CD14-positive monocyte (primary cell): ENCODE measurements around the gene RTP3. TPM values are rescaled to one million over a fixed set of nuclear protein-coding genes. Genes with fewer than 3 reads are reported as not detected.

Experiments
- DNase-seq, 3 donors: peaks; one replicate each; pipeline ENCODE4 v3.0.0-alpha.2; 2011 to 2022
- H2AFZ ChIP-seq: 2 replicates; pipeline ENCODE4 v1.6.0; 2012; ENCODE audit warnings: mild to moderate bottlenecking, low read depth, low read length, inconsistent platforms; ENCODE audit not compliant: insufficient read depth, poor library complexity, severe bottlenecking
- H3K27ac ChIP-seq, 2 donors: 1 replicate in 1 of 2; 2 replicates in 1 of 2; pipeline ENCODE4 v1.5.1; 2012 to 2013; ENCODE audit warnings: low read length in 2 of 2, control low read depth in 1 of 2, inconsistent platforms in 1 of 2, low read depth in 1 of 2, mild to moderate bottlenecking in 1 of 2
- H3K27me3 ChIP-seq, 2 donors: one replicate each; pipeline versions ENCODE4 v1.6.0 to v1.6.1; 2011 to 2013; ENCODE audit warnings: low read length in 2 of 2; ENCODE audit not compliant: control insufficient read depth in 2 of 2, insufficient read depth in 2 of 2
- H3K36me3 ChIP-seq, 2 donors: replicated peaks in 1 of 2; 1 replicate in 1 of 2; 2 replicates in 1 of 2; pipeline versions ENCODE4 v1.5.1 to v1.6.1; 2012 to 2013; ENCODE audit warnings: low read length in 2 of 2, control low read depth in 1 of 2, inconsistent platforms in 1 of 2, mild to moderate bottlenecking in 1 of 2; ENCODE audit not compliant: insufficient read depth in 2 of 2, control insufficient read depth in 1 of 2
- H3K4me1 ChIP-seq, 2 donors: 1 replicate in 1 of 2; 2 replicates in 1 of 2; pipeline versions ENCODE4 v1.5.1 to v1.6.1; 2012 to 2013; ENCODE audit warnings: low read length in 2 of 2, control low read depth in 1 of 2, inconsistent platforms in 1 of 2, mild to moderate bottlenecking in 1 of 2, moderate library complexity in 1 of 2; ENCODE audit not compliant: insufficient read depth in 2 of 2, control insufficient read depth in 1 of 2
- H3K4me2 ChIP-seq: replicated peaks from 2 replicates; pipeline ENCODE3; 2012; ENCODE audit warnings: low read length, moderate library complexity, mild to moderate bottlenecking; ENCODE audit not compliant: poor library complexity, severe bottlenecking; ENCODE audit errors: extremely low read depth
- H3K4me3 ChIP-seq, 3 experiments: fragments of 200-600 bp in 1 of 3; sonication (generic) in 1 of 3; replicated peaks in 1 of 3; 1 replicate in 2 of 3; 2 replicates in 1 of 3; pipeline ENCODE4 v1.5.1; 2011 to 2013; ENCODE audit warnings: low read length in 3 of 3, mild to moderate bottlenecking in 3 of 3, control low read depth in 2 of 3, low read depth in 2 of 3, inconsistent platforms in 1 of 3, moderate library complexity in 1 of 3
- H3K79me2 ChIP-seq: 2 replicates; pipeline ENCODE4 v1.6.0; 2012; ENCODE audit warnings: mild to moderate bottlenecking, control low read depth, inconsistent platforms, low read length, moderate library complexity; ENCODE audit not compliant: insufficient read depth
- H3K9ac ChIP-seq: 2 replicates; pipeline ENCODE4 v1.6.0; 2017; ENCODE audit warnings: low read length, mild to moderate bottlenecking; ENCODE audit not compliant: insufficient read depth, poor library complexity, severe bottlenecking
- H3K9me3 ChIP-seq, 2 donors: replicated peaks in 1 of 2; 1 replicate in 1 of 2; 2 replicates in 1 of 2; pipeline versions ENCODE4 v1.5.1 to v1.6.1; 2012 to 2013; ENCODE audit warnings: low read length in 2 of 2, control low read depth in 1 of 2; ENCODE audit not compliant: control insufficient read depth in 1 of 2, insufficient read depth in 1 of 2
- H4K20me1 ChIP-seq: 2 replicates; pipeline ENCODE4 v1.6.0; 2012; ENCODE audit warnings: mild to moderate bottlenecking, low read length, control low read depth, moderate library complexity; ENCODE audit not compliant: insufficient read depth
- H3K27ac Mint-ChIP-seq, 7 donors: one replicate each; pipeline ENCODE4 v1.8.0; 2020; ENCODE audit warnings: mild to moderate bottlenecking in 7 of 7, mixed read lengths in 7 of 7, moderate library complexity in 6 of 7, inconsistent platforms in 2 of 7
- H3K27me3 Mint-ChIP-seq, 3 donors: one replicate each; pipeline ENCODE4 v1.8.0; 2021 to 2022; ENCODE audit warnings: low read depth in 3 of 3, mild to moderate bottlenecking in 3 of 3, mixed read lengths in 3 of 3, moderate library complexity in 3 of 3, inconsistent platforms in 1 of 3
- H3K36me3 Mint-ChIP-seq, 2 donors: one replicate each; pipeline ENCODE4 v1.8.0; 2020; ENCODE audit warnings: mixed read lengths in 2 of 2, inconsistent platforms in 1 of 2, mild to moderate bottlenecking in 1 of 2
- H3K4me1 Mint-ChIP-seq: one replicate; pipeline ENCODE4 v1.8.0; 2020; ENCODE audit warnings: mild to moderate bottlenecking, mixed read lengths
- H3K4me3 Mint-ChIP-seq, 2 donors: one replicate each; pipeline ENCODE4 v1.8.0; 2020; ENCODE audit warnings: mild to moderate bottlenecking in 2 of 2, mixed read lengths in 2 of 2, moderate library complexity in 1 of 2
- H3K9me3 Mint-ChIP-seq, 7 donors: one replicate each; pipeline ENCODE4 v1.8.0; 2020 to 2022; ENCODE audit warnings: mixed read lengths in 7 of 7, mild to moderate bottlenecking in 6 of 7, moderate library complexity in 6 of 7, inconsistent platforms in 2 of 7
- CTCF ChIP-seq: fragments of 200-600 bp; IDR thresholded peaks from one replicate; pipeline ENCODE4 v1.8.0; 2022; ENCODE audit warnings: antibody characterized with exemption, mild to moderate bottlenecking
- WGBS: methylation state at CpG from one replicate; pipeline ENCODE4 v1.1.5; 2013; ENCODE audit warnings: missing lambda C conversion rate; ENCODE audit not compliant: insufficient coverage; 5-methylcytosine and 5-hydroxymethylcytosine counted together
- intact Hi-C, 2 donors: fragments of 100-400 bp; cut with micrococcal nuclease; formaldehyde crosslinking; loops; one replicate each; pipeline versions ENCODE4 v1.15.0 to v1.15.1; 2023
- polyA plus RNA-seq, 3 donors: library from polyadenylated mRNA; depleted of rRNA in 1 of 3; unstranded in 2 of 3; stranded (reverse) in 1 of 3; fragments of 300-500 nt in 2 of 3; fragments of >200 nt in 1 of 3; fragmentation: Illumina TruSeq in 2 of 3; gene quantifications; 1 replicate in 2 of 3; 2 replicates in 1 of 3; pipeline ENCODE4 v1.2.3, GENCODE V29; 2012 to 2021

RTP3 gene
- polyA plus RNA-seq, 3 donors: not detected

GRCh38 chr3:46470831-46471230 is 26.9 kb upstream of the RTP3 start:
- DNase-seq: no peak
- peaks cover 9 to 16% (median 10%) of the 10 kb centered on the region in 3 donors for H3K27me3 Mint-ChIP-seq
- Histone ChIP-seq H3K27ac (no peak overlapping the region), H3K4me1 (peaks cover 14 to 17% of the 10 kb centered on the region in 2 donors), H2AFZ (no peak overlapping the region), H3K4me2 (no peak overlapping the region), H3K36me3 (no peaks in the 10 kb centered on the region), H3K79me2 (no peaks in the 10 kb centered on the region), H3K4me3 (no peak overlapping the region), H3K9ac (no peak overlapping the region), H3K9me3 (no peaks in the 10 kb centered on the region), H4K20me1 (no peaks in the 10 kb centered on the region), H3K27me3 (peaks cover 0 to 3% of the 10 kb centered on the region in 2 donors)
- TF ChIP-seq CTCF: no peak
- intact Hi-C loops: no loop called here
- H3K27ac Mint-ChIP-seq: no peak overlapping the region
- no peak overlapping the region for H3K4me3 Mint-ChIP-seq
- H3K4me1 Mint-ChIP-seq: peaks cover 28% of the 10 kb centered on the region
- peaks cover 5 to 18% (median 11%) of the 10 kb centered on the region in 7 donors for H3K9me3 Mint-ChIP-seq
- peaks cover 0 to 4% of the 10 kb centered on the region in 2 donors for H3K36me3 Mint-ChIP-seq
- 100% methylated on average over 2 of the region's 4 CpGs for WGBS

GRCh38 chr3:46471371-46471914 is 26.3 kb upstream of the RTP3 start:
- no CpG with 5 or more reads among the region's 5 CpGs for WGBS
- no peak for TF ChIP-seq CTCF
- no peaks in the 10 kb centered on the region for H3K36me3 ChIP-seq

More at GRCh38 chr3:46471371-46471914, 26.3 kb upstream of the RTP3 start:
- no peaks in the 10 kb centered on the region for H4K20me1 ChIP-seq
- no peaks in the 10 kb centered on the region for H3K27me3 ChIP-seq
- no peak overlapping the region for H3K4me3 ChIP-seq
- intact Hi-C loops: no loop called here
- no peak overlapping the region for H3K4me2 ChIP-seq
- peaks cover 0 to 4% of the 10 kb centered on the region in 2 donors for H3K36me3 Mint-ChIP-seq
- no peaks in the 10 kb centered on the region for H3K9me3 ChIP-seq
- no peak overlapping the region for H3K27ac ChIP-seq
- no peaks in the 10 kb centered on the region for H3K79me2 ChIP-seq
- H2AFZ ChIP-seq: no peak overlapping the region
- H3K4me1 Mint-ChIP-seq: peaks cover 28% of the 10 kb centered on the region
- no peak overlapping the region for H3K9ac ChIP-seq
- H3K4me3 Mint-ChIP-seq: no peak overlapping the region
- DNase-seq: no peak
- peaks cover 14 to 17% of the 10 kb centered on the region in 2 donors for H3K4me1 ChIP-seq
- H3K9me3 Mint-ChIP-seq: peaks cover 5 to 18% (median 11%) of the 10 kb centered on the region in 7 donors
- no peak overlapping the region for H3K27ac Mint-ChIP-seq
- H3K27me3 Mint-ChIP-seq: peaks cover 8 to 10% (median 8%) of the 10 kb centered on the region in 3 donors
